Transverse colon (tissue), 3 donors: ENCODE measurements around the gene TPPP2.

Experiments used
- CTCF ChIP-seq, 5 experiments: fragments of 200-600 bp in 3 of 5; fragments of 450-650 bp in 2 of 5; sonication (generic) in 3 of 5; IDR thresholded peaks; 1 replicate in 2 of 5; 2 replicates in 3 of 5; pipeline ENCODE4 v1.5.1; 2016 to 2017; ENCODE audit warnings: antibody characterized with exemption in 5 of 5, inconsistent platforms in 3 of 5, mild to moderate bottlenecking in 2 of 5, moderate library complexity in 1 of 5
- POLR2A ChIP-seq: fragments of 450-650 bp; IDR thresholded peaks from one replicate; pipeline ENCODE4 v1.6.1; 2016; ENCODE audit warnings: antibody characterized with exemption, mild to moderate bottlenecking, moderate library complexity

GRCh38 chr14:21070610-21071224 is 40.7 kb downstream of the TPPP2 start:
- TF ChIP-seq CTCF (IDR thresholded peaks at IDR 0.05) (peak in 1 of 5 experiments; percentile 31), POLR2A (no peak)
